ENCODE measurements around the gene HNRNPA1. TPM values are rescaled to one million over a fixed set of nuclear protein-coding genes. Genes with fewer than 3 reads are reported as not detected.

Gene HNRNPA1
- total RNA-seq, 1 experiment from 2014 or later = 1,116 TPM

DNA sequence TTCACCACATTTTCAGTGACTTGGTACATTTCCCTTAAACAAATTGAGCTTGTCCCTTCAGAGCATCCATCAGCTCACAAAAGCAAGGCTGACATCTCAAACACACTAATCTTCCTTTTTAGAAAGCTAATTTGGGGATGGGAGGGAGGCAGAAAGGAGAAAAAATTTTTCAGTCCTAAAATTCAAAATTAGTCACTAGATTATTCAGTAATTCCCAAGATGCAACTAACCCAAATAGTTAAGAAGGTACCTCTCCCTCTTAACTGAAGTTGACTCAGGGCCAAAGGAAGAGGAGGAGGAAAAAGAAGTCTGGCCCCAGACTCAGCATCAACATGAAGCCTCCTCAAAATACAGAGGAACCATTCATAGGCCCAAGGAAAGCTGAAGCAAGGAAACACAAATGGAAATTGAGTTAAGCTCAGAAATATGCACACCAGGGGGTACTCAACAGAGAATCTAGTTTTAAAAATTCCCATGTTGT is 22.3 kb upstream of the HNRNPA1 start:
- Histone ChIP-seq H3K4me2 (no peak overlapping the region), H4K20me1 (ENCODE audit: insufficient read depth) (peaks cover 6% of the 10 kb centered on the region; the same call in 1 of the 2 replicates), H3K4me3 (no peak overlapping the region), H3K4me1 (replicated peaks; ENCODE audit: insufficient read depth) (peaks cover 10% of the 10 kb centered on the region; the same call in 1 of the 2 replicates), H3K27me3 (ENCODE audit: insufficient read depth, low read depth) (no peaks in the 10 kb centered on the region), H3K9me3 (ENCODE audit: insufficient read depth, low read depth) (no peaks in the 10 kb centered on the region), H3K9me2 (ENCODE audit: insufficient read depth) (no peaks in the 10 kb centered on the region), H3F3A (ENCODE audit: insufficient read depth, low read depth) (peaks cover 16% of the 10 kb centered on the region), H3K79me2 (ENCODE audit: low read depth) (peaks cover 42% of the 10 kb centered on the region), H3K27ac (0 out of 2 replicates have a peak overlapping the region, but pooled peaks have one; percentile 6), H2AFZ (no peak overlapping the region), H3K36me3 (ENCODE audit: low read depth) (peaks cover 10% of the 10 kb centered on the region; the same call in 1 of the 2 replicates)
- POLR2A ChIA-PET (ENCODE audit: unreplicated experiment) = no interaction called here
- TF ChIP-seq, protein P1, sequence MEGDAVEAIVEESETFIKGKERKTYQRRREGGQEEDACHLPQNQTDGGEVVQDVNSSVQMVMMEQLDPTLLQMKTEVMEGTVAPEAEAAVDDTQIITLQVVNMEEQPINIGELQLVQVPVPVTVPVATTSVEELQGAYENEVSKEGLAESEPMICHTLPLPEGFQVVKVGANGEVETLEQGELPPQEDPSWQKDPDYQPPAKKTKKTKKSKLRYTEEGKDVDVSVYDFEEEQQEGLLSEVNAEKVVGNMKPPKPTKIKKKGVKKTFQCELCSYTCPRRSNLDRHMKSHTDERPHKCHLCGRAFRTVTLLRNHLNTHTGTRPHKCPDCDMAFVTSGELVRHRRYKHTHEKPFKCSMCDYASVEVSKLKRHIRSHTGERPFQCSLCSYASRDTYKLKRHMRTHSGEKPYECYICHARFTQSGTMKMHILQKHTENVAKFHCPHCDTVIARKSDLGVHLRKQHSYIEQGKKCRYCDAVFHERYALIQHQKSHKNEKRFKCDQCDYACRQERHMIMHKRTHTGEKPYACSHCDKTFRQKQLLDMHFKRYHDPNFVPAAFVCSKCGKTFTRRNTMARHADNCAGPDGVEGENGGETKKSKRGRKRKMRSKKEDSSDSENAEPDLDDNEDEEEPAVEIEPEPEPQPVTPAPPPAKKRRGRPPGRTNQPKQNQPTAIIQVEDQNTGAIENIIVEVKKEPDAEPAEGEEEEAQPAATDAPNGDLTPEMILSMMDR (conservative IDR thresholded peaks at IDR 0.05) = no peak
- no peak for TF ChIP-seq EZH2 (IDR thresholded peaks at IDR 0.05; ENCODE audit: low read depth)
- BruUV-seq (replicated peaks) = no TSS peak
- no peak for DNase-seq
- CTCF ChIA-PET = interaction anchor here (2.0 kb wide), 1 partner anchor 66 kb away, joined by 5 read pairs; the partner anchor contains the start of gene COPZ1
- intact Hi-C loops (cut with micrococcal nuclease; ENCODE audit: unreplicated experiment) = loop anchor here (10.0 kb wide), 1 partner anchor 107 kb away; the partner anchor contains the start of gene GPR84

DNA sequence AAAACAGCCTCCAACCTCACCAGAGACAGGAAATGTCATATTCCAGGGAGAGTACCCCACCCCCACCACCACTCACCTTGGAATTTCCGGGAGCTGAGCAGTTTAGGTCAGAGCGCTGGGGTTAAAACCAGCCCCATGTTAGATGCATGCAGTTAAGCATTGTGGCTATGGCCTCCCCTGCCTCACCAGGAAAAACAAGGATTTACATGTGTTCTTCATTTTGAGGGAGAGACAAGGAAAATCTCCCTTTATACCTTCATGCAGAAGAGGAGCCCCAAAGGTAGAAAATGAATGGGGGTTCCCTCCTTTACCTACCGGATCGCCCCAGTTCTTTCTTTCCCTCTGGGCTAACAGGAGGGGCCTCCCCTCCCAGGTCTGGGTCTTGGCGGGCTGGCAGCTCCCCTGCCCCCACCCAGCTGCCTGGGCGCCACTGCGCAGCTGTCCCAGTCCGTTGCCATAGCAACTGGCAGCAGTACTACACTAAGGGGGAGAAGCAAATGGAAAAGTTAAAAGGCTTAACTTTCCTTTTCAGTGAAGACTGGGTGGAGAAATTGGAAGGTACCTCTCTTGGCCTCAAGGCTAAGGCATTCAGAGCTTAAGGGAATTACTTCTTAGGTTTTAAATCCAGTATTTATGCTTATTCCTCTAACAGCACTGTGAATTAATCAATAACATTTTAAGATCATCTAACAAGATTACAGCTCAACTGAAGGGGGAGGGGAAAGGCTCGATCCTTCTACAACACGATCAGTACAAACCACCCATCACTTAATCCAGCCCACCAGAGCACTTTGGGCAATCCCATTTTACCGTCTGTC is 21.1 kb upstream of the HNRNPA1 start:
- H3K36me3 ChIP-seq (ENCODE audit: low read depth) = peaks cover 10% of the 10 kb centered on the region; the same call in 1 of the 2 replicates
- peaks cover 45% of the 10 kb centered on the region for H3K79me2 ChIP-seq (ENCODE audit: low read depth)
- no peaks in the 10 kb centered on the region for H3K27me3 ChIP-seq (ENCODE audit: insufficient read depth, low read depth)
- H3K4me1 ChIP-seq (replicated peaks; ENCODE audit: insufficient read depth) = peaks cover 10% of the 10 kb centered on the region; the same call in 1 of the 2 replicates
- no peak for DNase-seq
- intact Hi-C loops (cut with micrococcal nuclease; ENCODE audit: unreplicated experiment) = loop anchor here (10.0 kb wide), 1 partner anchor 105 kb away; the partner anchor contains the start of gene GPR84
- peaks cover 16% of the 10 kb centered on the region for H3F3A ChIP-seq (ENCODE audit: insufficient read depth, low read depth)
- no peak overlapping the region for H2AFZ ChIP-seq
- no peak overlapping the region for H3K27ac ChIP-seq
- peaks cover 6% of the 10 kb centered on the region; the same call in 1 of the 2 replicates for H4K20me1 ChIP-seq (ENCODE audit: insufficient read depth)
- H3K4me2 ChIP-seq = no peak overlapping the region
- no peaks in the 10 kb centered on the region for H3K9me3 ChIP-seq (ENCODE audit: insufficient read depth, low read depth)
- TF ChIP-seq, protein P1 (conservative IDR thresholded peaks at IDR 0.05) = no peak
- TF ChIP-seq EZH2 (IDR thresholded peaks at IDR 0.05; ENCODE audit: low read depth) = no peak
- POLR2A ChIA-PET (ENCODE audit: unreplicated experiment) = interaction anchor here (0.7 kb wide), 1 partner anchor 254 kb away, joined by 3 read pairs; no protein-coding TSS in a partner anchor
- CTCF ChIA-PET = interaction anchor here (2.0 kb wide), 1 partner anchor 65 kb away, joined by 5 read pairs; the partner anchor contains the start of gene COPZ1
- no peak overlapping the region for H3K4me3 ChIP-seq
- no TSS peak for BruUV-seq (replicated peaks)
- H3K9me2 ChIP-seq (ENCODE audit: insufficient read depth) = no peaks in the 10 kb centered on the region

DNA sequence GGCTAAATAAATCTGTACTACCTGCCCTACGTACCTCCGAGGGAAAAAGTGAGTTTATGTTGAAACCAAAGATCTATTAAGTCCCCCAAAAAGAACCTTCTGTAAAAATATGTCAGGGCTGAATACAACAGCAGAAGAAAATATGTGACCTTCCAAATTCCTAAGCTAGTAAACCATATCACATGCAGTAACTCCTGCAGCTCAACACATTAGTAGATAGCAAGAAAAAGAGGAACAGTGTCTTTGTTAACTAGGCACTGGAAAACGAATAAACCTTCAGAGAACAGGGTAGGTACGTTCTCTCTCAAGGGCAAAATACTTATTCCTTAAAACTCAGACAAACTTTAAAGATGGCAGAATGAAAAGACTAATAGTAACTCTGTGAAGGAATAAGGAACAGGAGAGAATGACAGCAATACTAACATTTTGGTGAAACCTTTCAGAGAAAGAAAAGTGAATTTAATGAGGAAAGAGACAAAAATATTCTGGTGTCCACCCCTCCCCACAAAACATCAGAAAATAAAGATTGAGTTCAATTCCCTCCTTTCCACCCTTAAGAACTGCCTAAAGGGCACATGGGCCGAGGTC is 18.6 kb upstream of the HNRNPA1 start:
- H3K27ac ChIP-seq = peak overlapping the region; percentile 17; the same call in 1 of the 2 replicates
- no peak overlapping the region for H2AFZ ChIP-seq
- peaks cover 16% of the 10 kb centered on the region for H3F3A ChIP-seq (ENCODE audit: insufficient read depth, low read depth)
- H3K4me3 ChIP-seq = no peak overlapping the region
- H3K9me3 ChIP-seq (ENCODE audit: insufficient read depth, low read depth) = no peaks in the 10 kb centered on the region
- ChIA-PET POLR2A (ENCODE audit: unreplicated experiment) (no interaction called here), CTCF (no interaction called here)
- no peak for DNase-seq
- intact Hi-C loops (cut with micrococcal nuclease; ENCODE audit: unreplicated experiment) = no loop called here
- no TSS peak for BruUV-seq (replicated peaks)
- peaks cover 59% of the 10 kb centered on the region for H3K79me2 ChIP-seq (ENCODE audit: low read depth)
- peaks cover 11% of the 10 kb centered on the region; the same call in 1 of the 2 replicates for H4K20me1 ChIP-seq (ENCODE audit: insufficient read depth)
- H3K4me2 ChIP-seq = no peak overlapping the region
- H3K36me3 ChIP-seq (ENCODE audit: low read depth) = no peaks in the 10 kb centered on the region
- H3K27me3 ChIP-seq (ENCODE audit: insufficient read depth, low read depth) = no peaks in the 10 kb centered on the region
- no peak for TF ChIP-seq EZH2 (IDR thresholded peaks at IDR 0.05; ENCODE audit: low read depth)
- TF ChIP-seq, protein P1 (conservative IDR thresholded peaks at IDR 0.05) = no peak
- peaks cover 10% of the 10 kb centered on the region; the same call in 1 of the 2 replicates for H3K4me1 ChIP-seq (replicated peaks; ENCODE audit: insufficient read depth)
- H3K9me2 ChIP-seq (ENCODE audit: insufficient read depth) = no peaks in the 10 kb centered on the region
